Neural crest cell (in vitro differentiated cells): ENCODE data around the gene MTUS2. TPM values are rescaled to one million over a fixed set of nuclear protein-coding genes. Genes with fewer than 3 reads are reported as not detected.

Experiments used
- DNase-seq: peaks from one replicate; pipeline ENCODE4 v3.0.0; 2021; ENCODE audit warnings: low read depth, mixed read lengths, low spot score
- H3K27ac Mint-ChIP-seq: one replicate; pipeline ENCODE4 v1.8.0; 2021; ENCODE audit warnings: mild to moderate bottlenecking, mixed read lengths; ENCODE audit not compliant: unreplicated experiment
- H3K27me3 Mint-ChIP-seq: 2 replicates; pipeline ENCODE4 v1.8.0; 2021; ENCODE audit warnings: low read depth, mild to moderate bottlenecking, mixed read lengths
- H3K36me3 Mint-ChIP-seq: 2 replicates; pipeline ENCODE4 v1.8.0; 2021; ENCODE audit warnings: low read depth, mild to moderate bottlenecking, mixed read lengths
- H3K4me1 Mint-ChIP-seq: 2 replicates; pipeline ENCODE4 v1.8.0; 2021; ENCODE audit warnings: mixed read lengths
- H3K4me3 Mint-ChIP-seq: one replicate; pipeline ENCODE4 v1.8.0; 2021; ENCODE audit warnings: mild to moderate bottlenecking, mixed read lengths
- H3K9me3 Mint-ChIP-seq: 2 replicates; pipeline ENCODE4 v1.8.0; 2021; ENCODE audit warnings: mixed read lengths
- total RNA-seq: library from RNA; stranded (reverse); gene quantifications from 2 replicates; pipeline ENCODE4 v1.2.1, GENCODE V29; 2021
- TF ChIP-seq, protein P1 (sequence below): fragments of 200-600 bp; sonication (generic); conservative IDR thresholded peaks from 2 replicates; pipeline ENCODE4 v1.5.0; 2021; ENCODE audit warnings: antibody characterized with exemption, mild to moderate bottlenecking

Gene MTUS2
- total RNA-seq, 1 donor from 2014 or later: 0.91 TPM

GRCh38 chr13:29545988-29546387, 725.8 kb downstream of the MTUS2 start:
- no peak overlapping the region for H3K4me3 Mint-ChIP-seq
- no peaks in the 10 kb centered on the region for H3K9me3 Mint-ChIP-seq
- H3K36me3 Mint-ChIP-seq: peaks cover 10% of the 10 kb centered on the region
- no peak for DNase-seq
- H3K27ac Mint-ChIP-seq: no peak overlapping the region
- no peaks in the 10 kb centered on the region for H3K27me3 Mint-ChIP-seq
- peaks cover 30% of the 10 kb centered on the region for H3K4me1 Mint-ChIP-seq
- TF ChIP-seq, protein P1, sequence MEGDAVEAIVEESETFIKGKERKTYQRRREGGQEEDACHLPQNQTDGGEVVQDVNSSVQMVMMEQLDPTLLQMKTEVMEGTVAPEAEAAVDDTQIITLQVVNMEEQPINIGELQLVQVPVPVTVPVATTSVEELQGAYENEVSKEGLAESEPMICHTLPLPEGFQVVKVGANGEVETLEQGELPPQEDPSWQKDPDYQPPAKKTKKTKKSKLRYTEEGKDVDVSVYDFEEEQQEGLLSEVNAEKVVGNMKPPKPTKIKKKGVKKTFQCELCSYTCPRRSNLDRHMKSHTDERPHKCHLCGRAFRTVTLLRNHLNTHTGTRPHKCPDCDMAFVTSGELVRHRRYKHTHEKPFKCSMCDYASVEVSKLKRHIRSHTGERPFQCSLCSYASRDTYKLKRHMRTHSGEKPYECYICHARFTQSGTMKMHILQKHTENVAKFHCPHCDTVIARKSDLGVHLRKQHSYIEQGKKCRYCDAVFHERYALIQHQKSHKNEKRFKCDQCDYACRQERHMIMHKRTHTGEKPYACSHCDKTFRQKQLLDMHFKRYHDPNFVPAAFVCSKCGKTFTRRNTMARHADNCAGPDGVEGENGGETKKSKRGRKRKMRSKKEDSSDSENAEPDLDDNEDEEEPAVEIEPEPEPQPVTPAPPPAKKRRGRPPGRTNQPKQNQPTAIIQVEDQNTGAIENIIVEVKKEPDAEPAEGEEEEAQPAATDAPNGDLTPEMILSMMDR: no peak

GRCh38 chr13:29546662-29547061, 726.5 kb downstream of the MTUS2 start:
- Mint-ChIP-seq H3K4me1 (peaks cover 26% of the 10 kb centered on the region), H3K36me3 (peaks cover 10% of the 10 kb centered on the region), H3K4me3 (no peak overlapping the region), H3K27ac (peak overlapping the region; percentile 81), H3K27me3 (no peaks in the 10 kb centered on the region), H3K9me3 (no peaks in the 10 kb centered on the region)
- TF ChIP-seq, protein P1: no peak
- DNase-seq: no peak

- peaks cover 26% of the 10 kb centered on the region for H3K4me1 Mint-ChIP-seq
- TF ChIP-seq, protein P1: no peak
- H3K4me3 Mint-ChIP-seq: no peak overlapping the region
- H3K9me3 Mint-ChIP-seq: no peaks in the 10 kb centered on the region
- no peaks in the 10 kb centered on the region for H3K27me3 Mint-ChIP-seq
- peaks cover 10% of the 10 kb centered on the region for H3K36me3 Mint-ChIP-seq
- peak overlapping the region; percentile 59 for H3K27ac Mint-ChIP-seq
- no peak for DNase-seq
These were observed 727.0 kb downstream of the MTUS2 start for GRCh38 chr13:29547153-29547552.

DNA sequence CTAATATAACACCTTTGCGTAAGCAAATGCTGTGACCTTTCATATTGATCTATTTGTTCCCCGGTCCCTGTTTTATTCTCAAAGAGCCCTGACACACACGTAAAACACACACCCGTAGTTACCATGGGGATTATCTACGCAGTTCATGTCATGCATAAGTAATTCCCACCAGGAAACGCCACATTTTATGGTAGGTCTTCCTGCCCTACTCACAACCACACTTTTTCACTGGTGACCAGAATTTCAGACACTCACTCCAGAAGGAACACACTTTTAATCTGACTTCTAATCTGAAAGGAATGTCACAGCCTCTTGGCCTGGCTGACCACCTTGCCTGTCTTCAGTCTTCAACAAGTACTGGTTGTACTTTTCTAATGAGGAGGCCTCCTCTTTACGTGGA, 728.6 kb downstream of the MTUS2 start:
- no peak overlapping the region for H3K4me3 Mint-ChIP-seq
- TF ChIP-seq, protein P1: no peak
- peaks cover 19% of the 10 kb centered on the region for H3K4me1 Mint-ChIP-seq
- peaks cover 15% of the 10 kb centered on the region for H3K36me3 Mint-ChIP-seq
- no peaks in the 10 kb centered on the region for H3K9me3 Mint-ChIP-seq
- H3K27ac Mint-ChIP-seq: no peak overlapping the region
- H3K27me3 Mint-ChIP-seq: no peaks in the 10 kb centered on the region
- no peak for DNase-seq

DNA sequence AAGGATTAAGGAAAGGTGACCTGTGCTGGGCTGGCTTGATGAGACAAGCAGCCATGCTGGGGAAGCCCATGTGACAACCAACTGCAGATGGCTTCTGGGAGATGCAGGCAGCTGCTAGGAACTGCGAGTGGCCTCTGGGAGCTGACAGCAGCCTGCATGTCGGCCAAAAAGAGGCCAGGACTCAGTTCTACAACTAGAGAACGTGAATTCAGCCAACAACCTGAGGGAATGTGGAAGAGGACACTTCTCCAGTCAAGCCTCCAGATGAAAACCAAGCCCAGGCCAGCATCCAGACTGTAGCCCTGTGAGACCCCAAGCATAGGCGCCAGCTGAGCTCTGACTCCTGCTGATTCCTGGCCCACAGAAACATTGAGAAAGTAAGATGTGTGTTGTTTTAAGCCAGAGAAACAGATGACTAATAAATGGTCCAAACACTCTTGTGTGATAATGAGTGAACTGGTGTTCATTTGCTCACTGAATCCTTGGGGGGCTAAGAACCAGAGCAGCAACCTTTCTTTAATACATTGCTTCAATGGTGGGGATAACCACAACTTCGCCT, 730.4 kb downstream of the MTUS2 start:
- Mint-ChIP-seq H3K4me3 (no peak overlapping the region), H3K36me3 (peaks cover 15% of the 10 kb centered on the region), H3K27ac (no peak overlapping the region), H3K27me3 (no peaks in the 10 kb centered on the region), H3K4me1 (peaks cover 16% of the 10 kb centered on the region), H3K9me3 (no peaks in the 10 kb centered on the region)
- DNase-seq: no peak
- TF ChIP-seq, protein P1: no peak
